ENCODE results near the gene CGB2. TPM values are rescaled to one million over a fixed set of nuclear protein-coding genes. Genes with fewer than 3 reads are reported as not detected.

Gene CGB2
- total RNA-seq, 4 donors from 2014 or later, result not detected

DNA sequence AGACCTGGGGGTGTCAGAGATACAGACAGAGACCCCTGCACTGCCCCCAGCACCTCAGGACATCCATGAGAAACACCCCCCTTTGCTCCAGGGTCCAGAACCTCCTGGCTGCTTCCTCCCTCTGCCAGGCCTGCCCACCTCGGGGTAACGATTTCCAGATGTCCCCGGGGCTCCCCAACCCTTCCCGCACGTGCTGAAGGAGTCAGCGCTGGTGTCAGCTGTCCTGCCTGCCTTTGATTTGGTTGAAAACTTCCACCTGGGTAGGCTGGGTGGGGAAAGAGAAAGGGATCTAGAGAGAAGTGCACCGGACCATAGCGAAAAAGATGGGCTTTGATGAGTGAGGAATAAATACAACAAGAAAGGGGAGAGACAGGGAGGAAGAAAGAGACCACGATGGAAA lies 27.4 kb downstream of the CGB2 start:
- TF ChIP-seq, protein P1, sequence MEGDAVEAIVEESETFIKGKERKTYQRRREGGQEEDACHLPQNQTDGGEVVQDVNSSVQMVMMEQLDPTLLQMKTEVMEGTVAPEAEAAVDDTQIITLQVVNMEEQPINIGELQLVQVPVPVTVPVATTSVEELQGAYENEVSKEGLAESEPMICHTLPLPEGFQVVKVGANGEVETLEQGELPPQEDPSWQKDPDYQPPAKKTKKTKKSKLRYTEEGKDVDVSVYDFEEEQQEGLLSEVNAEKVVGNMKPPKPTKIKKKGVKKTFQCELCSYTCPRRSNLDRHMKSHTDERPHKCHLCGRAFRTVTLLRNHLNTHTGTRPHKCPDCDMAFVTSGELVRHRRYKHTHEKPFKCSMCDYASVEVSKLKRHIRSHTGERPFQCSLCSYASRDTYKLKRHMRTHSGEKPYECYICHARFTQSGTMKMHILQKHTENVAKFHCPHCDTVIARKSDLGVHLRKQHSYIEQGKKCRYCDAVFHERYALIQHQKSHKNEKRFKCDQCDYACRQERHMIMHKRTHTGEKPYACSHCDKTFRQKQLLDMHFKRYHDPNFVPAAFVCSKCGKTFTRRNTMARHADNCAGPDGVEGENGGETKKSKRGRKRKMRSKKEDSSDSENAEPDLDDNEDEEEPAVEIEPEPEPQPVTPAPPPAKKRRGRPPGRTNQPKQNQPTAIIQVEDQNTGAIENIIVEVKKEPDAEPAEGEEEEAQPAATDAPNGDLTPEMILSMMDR (IDR thresholded peaks at IDR 0.05; ENCODE audit: low read depth), result no peak

DNA sequence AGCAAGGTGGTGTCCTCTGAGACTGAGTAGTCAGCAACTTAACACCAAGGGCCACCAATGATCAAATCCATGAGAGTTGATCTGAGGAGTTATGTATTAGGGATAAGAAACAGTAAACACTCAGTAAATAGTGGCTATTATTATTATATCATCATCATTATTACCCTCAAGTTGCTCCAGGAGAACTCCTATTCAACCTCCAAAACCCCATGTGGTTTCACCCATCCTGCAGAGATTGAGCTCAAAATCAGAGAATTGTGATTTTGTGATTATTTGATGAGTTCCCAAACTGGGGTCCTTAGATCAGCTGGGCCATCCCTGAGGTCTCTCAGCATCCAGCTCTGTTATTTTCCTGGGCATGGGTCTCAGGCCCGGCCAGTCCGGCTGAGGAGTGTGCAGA lies 29.3 kb downstream of the CGB2 start:
- TF ChIP-seq, protein P1 (IDR thresholded peaks at IDR 0.05; ENCODE audit: low read depth), result no peak

DNA sequence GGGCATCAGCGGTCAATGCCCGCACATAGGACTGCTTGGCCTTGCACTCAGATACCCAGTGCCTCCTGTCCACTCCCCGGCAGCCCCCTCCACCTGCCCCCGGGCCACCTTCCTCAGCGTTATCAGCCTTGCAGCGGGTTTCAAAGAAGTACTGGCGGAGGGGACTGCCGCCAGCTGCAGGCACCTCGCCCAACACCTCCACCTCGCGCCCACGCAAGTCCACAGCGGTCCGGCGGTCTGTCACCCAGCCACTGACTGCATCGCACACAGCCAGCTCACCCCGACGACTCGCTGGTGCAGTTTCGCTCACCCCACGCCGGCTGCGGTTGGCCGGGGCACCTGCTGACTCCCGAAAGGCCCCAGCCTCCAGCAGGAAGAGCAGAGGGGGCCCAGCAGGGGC lies 29.8 kb downstream of the CGB2 start:
- TF ChIP-seq, protein P1 (IDR thresholded peaks at IDR 0.05; ENCODE audit: low read depth), result no peak

- TF ChIP-seq, protein P1 (IDR thresholded peaks at IDR 0.05; ENCODE audit: low read depth), result no peak
Observed at GRCh38 chr19:49064029-49064629, 32.4 kb downstream of the CGB2 start.

DNA sequence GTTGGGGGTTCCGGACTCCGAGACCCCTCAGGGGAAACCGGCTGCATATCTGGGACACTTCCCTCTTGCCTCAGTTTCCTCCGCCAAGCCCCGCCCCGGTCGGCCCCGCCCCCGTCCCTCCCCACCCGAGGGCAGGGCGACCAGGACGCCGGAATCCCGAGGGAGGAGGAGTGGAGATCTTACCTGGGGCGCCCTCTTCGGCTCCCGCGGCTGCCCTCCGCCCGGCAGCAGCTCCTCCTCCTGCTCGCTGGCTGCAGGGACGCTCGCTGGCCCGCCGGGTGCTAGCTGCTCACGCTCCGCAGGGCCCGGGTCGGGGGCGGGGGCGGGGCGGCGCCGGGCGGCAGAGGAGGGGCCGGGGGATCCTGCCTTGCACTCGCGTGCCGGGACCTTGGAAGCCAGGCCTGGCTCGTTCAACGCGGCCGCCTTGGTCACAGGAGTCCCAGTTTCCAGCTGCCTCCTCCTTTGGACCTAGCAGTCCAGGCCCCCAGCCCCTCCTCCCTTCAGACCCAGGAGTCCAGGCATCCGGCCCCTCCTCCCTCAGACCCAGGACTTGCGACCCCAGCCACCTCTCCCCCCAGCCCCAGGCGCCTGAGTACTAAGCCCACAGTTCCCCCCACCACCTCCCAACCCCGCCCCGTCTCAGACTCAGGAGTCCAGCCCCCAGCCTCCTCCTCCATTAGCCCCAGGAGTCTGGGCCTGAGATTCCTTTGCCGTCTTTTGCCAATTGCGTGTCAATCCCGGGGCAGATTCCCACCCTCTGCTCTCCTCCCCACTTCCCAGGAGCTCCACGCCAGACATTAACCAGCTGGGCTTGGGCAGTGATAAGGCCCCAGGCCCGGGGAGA lies 33.3 kb downstream of the CGB2 start, which contains the start of gene NTF4:
TSS of gene NTF4 (minus strand) at position 51 of the 844 bp plus-strand sequence. CDS start 2,821 bp downstream, outside the sequence.
- TF ChIP-seq, protein P1 (IDR thresholded peaks at IDR 0.05; ENCODE audit: low read depth), result no peak

GRCh38 chr19:49065905-49066512 lies 34.3 kb downstream of the CGB2 start:
- TF ChIP-seq, protein P1 (IDR thresholded peaks at IDR 0.05; ENCODE audit: low read depth), result no peak

GRCh38 chr19:49067554-49067953 lies 35.9 kb downstream of the CGB2 start:
- TF ChIP-seq, protein P1 (IDR thresholded peaks at IDR 0.05; ENCODE audit: low read depth), result no peak
